HG02642 (cell line): ENCODE measurements around the gene CRNKL1.
"Not testable (repeated sequence)": the region's sequence is repeated elsewhere in the genome, so short reads cannot be mapped to it uniquely, and the experiment has no call there.

Source experiments
- ATAC-seq: cut with Tn5 transposase; IDR thresholded peaks from one replicate; pipeline ENCODE4 v1.9.1; 2021; ENCODE audit warnings: mild to moderate bottlenecking; ENCODE audit not compliant: unreplicated experiment, poor library complexity

Gene CRNKL1

GRCh38 chr20:20010639-20011500, 41.4 kb downstream of the CRNKL1 start:
- ATAC-seq, result no peak

GRCh38 chr20:20009784-20010253, 42.4 kb downstream of the CRNKL1 start:
- no peak for ATAC-seq

- no peak for ATAC-seq
Measured at GRCh38 chr20:20005342-20005741, 46.9 kb downstream of the CRNKL1 start.

- ATAC-seq, result not testable (repeated sequence)
Measured at GRCh38 chr20:20003955-20004322, 48.3 kb downstream of the CRNKL1 start.

GRCh38 chr20:20003031-20003954, 49.0 kb downstream of the CRNKL1 start:
- ATAC-seq, result no peak

GRCh38 chr20:20002101-20002998, 49.9 kb downstream of the CRNKL1 start:
- ATAC-seq, result no peak

- no peak for ATAC-seq
Measured at GRCh38 chr20:20000211-20000968, 51.9 kb downstream of the CRNKL1 start.

GRCh38 chr20:19998990-19999705, 53.1 kb downstream of the CRNKL1 start:
- ATAC-seq, result no peak

GRCh38 chr20:19996917-19997316, 55.3 kb downstream of the CRNKL1 start:
- ATAC-seq, result no peak

- ATAC-seq, result no peak
Measured at GRCh38 chr20:19996222-19996621, 56.0 kb downstream of the CRNKL1 start.

- ATAC-seq, result no peak
Measured at GRCh38 chr20:19995220-19995863, 56.9 kb downstream of the CRNKL1 start.

GRCh38 chr20:19993958-19994669, 58.2 kb downstream of the CRNKL1 start:
- ATAC-seq, result no peak

- no peak for ATAC-seq
Measured at GRCh38 chr20:19992996-19993908, 59.0 kb downstream of the CRNKL1 start.

GRCh38 chr20:19991854-19992253, 60.4 kb downstream of the CRNKL1 start:
- no peak for ATAC-seq

- no peak for ATAC-seq
Measured at GRCh38 chr20:19991308-19991707, 61.0 kb downstream of the CRNKL1 start.

GRCh38 chr20:19990850-19991249, 61.4 kb downstream of the CRNKL1 start:
- no peak for ATAC-seq

GRCh38 chr20:19987046-19987445, 65.2 kb downstream of the CRNKL1 start:
- no peak for ATAC-seq
